H1 (cell line): ENCODE results near the gene HDGFL3. TPM values are rescaled to one million over a fixed set of nuclear protein-coding genes. Genes with fewer than 3 reads are reported as not detected.

Experiments used
- CHD1 ChIP-seq: IDR thresholded peaks from 2 replicates; pipeline ENCODE4 v1.6.1; 2012; ENCODE audit warnings: low read depth, low read length, improper control_type of control experiment
- CTBP2 ChIP-seq: IDR thresholded peaks from 2 replicates; pipeline ENCODE4 v1.7.0; 2011; ENCODE audit warnings: borderline replicate concordance, mild to moderate bottlenecking, moderate library complexity, mixed read lengths, low read length; ENCODE audit not compliant: insufficient read depth, insufficient read length
- EZH2 ChIP-seq: fragments of 200-600 bp; sonication (generic); IDR thresholded peaks from 2 replicates; pipeline ENCODE4 v1.7.1; 2012; ENCODE audit warnings: low read depth, mild to moderate bottlenecking, moderate library complexity, low read length, inconsistent platforms; ENCODE audit not compliant: severe bottlenecking
- FOSL1 ChIP-seq: IDR thresholded peaks from 2 replicates; pipeline ENCODE4 v1.6.1; 2011; ENCODE audit warnings: mild to moderate bottlenecking, low read depth, low read length, moderate library complexity; ENCODE audit not compliant: insufficient read depth
- KDM4A ChIP-seq: IDR thresholded peaks from one replicate; pipeline ENCODE4 v1.7.1; 2012; ENCODE audit warnings: low read depth, mild to moderate bottlenecking, moderate library complexity, low read length, inconsistent platforms; ENCODE audit not compliant: severe bottlenecking
- RAD21 ChIP-seq, 2 experiments: IDR thresholded peaks in 1 of 2; conservative IDR thresholded peaks in 1 of 2; 2 replicates each; pipeline ENCODE4 v1.6.1; 2011; ENCODE audit warnings: low read depth in 2 of 2, low read length in 2 of 2, improper control_type of control experiment in 1 of 2, inconsistent platforms in 1 of 2, mild to moderate bottlenecking in 1 of 2, moderate library complexity in 1 of 2
- RFX5 ChIP-seq: IDR thresholded peaks from 2 replicates; pipeline ENCODE4 v1.6.1; 2011; ENCODE audit warnings: low read depth, low read length, improper control_type of control experiment, borderline replicate concordance
- SIN3A ChIP-seq, 2 experiments: IDR thresholded peaks in 1 of 2; conservative IDR thresholded peaks in 1 of 2; 2 replicates each; pipeline ENCODE4 v1.6.1; 2011 to 2012; ENCODE audit warnings: low read length in 2 of 2, improper control_type of control experiment in 1 of 2, low read depth in 1 of 2, mild to moderate bottlenecking in 1 of 2
- SIRT6 ChIP-seq: IDR thresholded peaks from one replicate; pipeline ENCODE4 v1.7.1; 2012; ENCODE audit warnings: low read length, inconsistent platforms
- SUZ12 ChIP-seq: fragments of 200-600 bp; sonication (generic); IDR thresholded peaks from 2 replicates; pipeline ENCODE4 v1.6.1; 2012; ENCODE audit warnings: mild to moderate bottlenecking, inconsistent platforms, low read length, moderate library complexity, mixed read lengths
- polyA plus RNA-seq, 7 experiments: library from polyadenylated mRNA; depleted of rRNA in 3 of 7; stranded (reverse) in 5 of 7; unstranded in 2 of 7; fragments of >200 nt in 5 of 7; fragments of 200-250 nt in 2 of 7; gene quantifications; 1 replicate in 5 of 7; 2 replicates in 1 of 7; 4 replicates in 1 of 7; pipeline versions ENCODE4 v1.2.1 to v1.2.3, GENCODE V29; 2011 to 2013; ENCODE audit warnings: missing spikeins in 2 of 7, mixed read lengths in 2 of 7
- total RNA-seq: library from RNA; stranded (reverse); fragmentation: NEBNext Ultra II Directional; extraction: Animal tissue kit (Norgen Biotek cat#: 25700); gene quantifications from 2 replicates; pipeline ENCODE4 v1.2.1, GENCODE V29; 2021

The HDGFL3 gene
- total and polyA plus RNA-seq, 2 of the 8 experiments (the other 6 are each of a cell fraction or from before 2014, with no cell fraction given) = 14.1 to 149 TPM

GRCh38 chr15:83078712-83079111 is 128.9 kb downstream of the HDGFL3 start (continued):
- TF ChIP-seq SIN3A (conservative IDR thresholded peaks at IDR 0.05 in 1 of 2, IDR thresholded peaks at IDR 0.05 in 1 of 2; ENCODE audit: low read depth in 1 of 2, low read length in 2 of 2) (no peak), SIRT6 (no peak), RAD21 (IDR thresholded peaks at IDR 0.05 in 1 of 2, conservative IDR thresholded peaks at IDR 0.05 in 1 of 2; ENCODE audit: low read depth in 2 of 2, low read length in 2 of 2) (no peak), KDM4A (no peak), RFX5 (no peak), CTBP2 (no peak), EZH2 (no peak), SUZ12 (no peak), FOSL1 (no peak), CHD1 (no peak)

Other genes with a start within 250 kb of the HDGFL3 start
- gene RAMAC, start 221.6 kb downstream of the HDGFL3 start, total RNA-seq = 32.9 and 33.5 TPM in 2 replicates
- 11.7 and 20.7 TPM in 2 replicates for gene RAMAC, start 221.6 kb downstream of the HDGFL3 start, polyA plus RNA-seq (2011; rRNA removed)
- gene C15orf40, start 196.2 kb downstream of the HDGFL3 start, total RNA-seq = 10.7 and 21.8 TPM in 2 replicates
- 9.5 and 10.7 TPM in 2 replicates for gene C15orf40, start 196.2 kb downstream of the HDGFL3 start, polyA plus RNA-seq (2011; rRNA removed)
- 35.3 and 39.5 TPM in 2 replicates for gene BTBD1, start 140.6 kb downstream of the HDGFL3 start, total RNA-seq
- 18.6 and 18.8 TPM in 2 replicates for gene BTBD1, start 140.6 kb downstream of the HDGFL3 start, polyA plus RNA-seq (2011; rRNA removed)
- gene TM6SF1, start 100.2 kb downstream of the HDGFL3 start, total RNA-seq = 0.90 and 1.0 TPM in 2 replicates
- gene TM6SF1, start 100.2 kb downstream of the HDGFL3 start, polyA plus RNA-seq (2011; rRNA removed) = 0.74 and 0.86 TPM in 2 replicates
- gene BNC1, start 76.8 kb upstream of the HDGFL3 start, total RNA-seq = 0.67 and 0.99 TPM in 2 replicates
- gene BNC1, start 76.8 kb upstream of the HDGFL3 start, polyA plus RNA-seq (2011; rRNA removed) = 0.53 and 2.1 TPM in 2 replicates
- gene SH3GL3, start 239.5 kb upstream of the HDGFL3 start, total RNA-seq = 16.3 and 19.1 TPM in 2 replicates
- gene SH3GL3, start 239.5 kb upstream of the HDGFL3 start, polyA plus RNA-seq (2011; rRNA removed) = 7.3 and 14.1 TPM in 2 replicates